Suprapubic skin (tissue), 4 donors: ENCODE data around the gene KIAA2012.

Experiments
- EP300 ChIP-seq: sonication (generic); formaldehyde crosslinking; IDR thresholded peaks from one replicate; pipeline ENCODE4 v1.6.1; 2017; ENCODE audit warnings: antibody characterized with exemption
- POLR2A ChIP-seq, 2 donors: fragments of 450-650 bp; IDR thresholded peaks; one replicate each; pipeline ENCODE4 v1.6.1; 2017; ENCODE audit warnings: antibody characterized with exemption in 2 of 2, mild to moderate bottlenecking in 2 of 2, moderate library complexity in 2 of 2
- POLR2AphosphoS5 ChIP-seq, 3 donors: sonication (generic); formaldehyde crosslinking; IDR thresholded peaks; one replicate each; pipeline ENCODE4 v1.6.1; 2017; ENCODE audit warnings: antibody characterized with exemption in 3 of 3
- TF ChIP-seq, protein P1 (sequence below), 2 donors: fragments of 200-600 bp in 1 of 2; fragments of 450-650 bp in 1 of 2; sonication (generic) in 1 of 2; IDR thresholded peaks; one replicate each; pipeline ENCODE4 v1.5.1; 2016 to 2019; ENCODE audit warnings: antibody characterized with exemption in 2 of 2, mild to moderate bottlenecking in 1 of 2, moderate library complexity in 1 of 2

GRCh38 chr2:202185156-202185555, 112.1 kb downstream of the KIAA2012 start:
- no peak for TF ChIP-seq POLR2A (IDR thresholded peaks at IDR 0.05)
- TF ChIP-seq, protein P1, sequence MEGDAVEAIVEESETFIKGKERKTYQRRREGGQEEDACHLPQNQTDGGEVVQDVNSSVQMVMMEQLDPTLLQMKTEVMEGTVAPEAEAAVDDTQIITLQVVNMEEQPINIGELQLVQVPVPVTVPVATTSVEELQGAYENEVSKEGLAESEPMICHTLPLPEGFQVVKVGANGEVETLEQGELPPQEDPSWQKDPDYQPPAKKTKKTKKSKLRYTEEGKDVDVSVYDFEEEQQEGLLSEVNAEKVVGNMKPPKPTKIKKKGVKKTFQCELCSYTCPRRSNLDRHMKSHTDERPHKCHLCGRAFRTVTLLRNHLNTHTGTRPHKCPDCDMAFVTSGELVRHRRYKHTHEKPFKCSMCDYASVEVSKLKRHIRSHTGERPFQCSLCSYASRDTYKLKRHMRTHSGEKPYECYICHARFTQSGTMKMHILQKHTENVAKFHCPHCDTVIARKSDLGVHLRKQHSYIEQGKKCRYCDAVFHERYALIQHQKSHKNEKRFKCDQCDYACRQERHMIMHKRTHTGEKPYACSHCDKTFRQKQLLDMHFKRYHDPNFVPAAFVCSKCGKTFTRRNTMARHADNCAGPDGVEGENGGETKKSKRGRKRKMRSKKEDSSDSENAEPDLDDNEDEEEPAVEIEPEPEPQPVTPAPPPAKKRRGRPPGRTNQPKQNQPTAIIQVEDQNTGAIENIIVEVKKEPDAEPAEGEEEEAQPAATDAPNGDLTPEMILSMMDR (IDR thresholded peaks at IDR 0.05) = no peak
- TF ChIP-seq EP300 = no peak
- no peak for TF ChIP-seq POLR2AphosphoS5 (IDR thresholded peaks at IDR 0.05)
